HG03139 (cell line): ENCODE results near the gene OPA1.
"Not testable (repeated sequence)": the region's sequence is repeated elsewhere in the genome, so short reads cannot be mapped to it uniquely, and the experiment has no call there.

ENCODE experiments used
- ATAC-seq: cut with Tn5 transposase; IDR thresholded peaks from one replicate; pipeline ENCODE4 v1.9.1; 2021; ENCODE audit not compliant: unreplicated experiment

The OPA1 gene

DNA sequence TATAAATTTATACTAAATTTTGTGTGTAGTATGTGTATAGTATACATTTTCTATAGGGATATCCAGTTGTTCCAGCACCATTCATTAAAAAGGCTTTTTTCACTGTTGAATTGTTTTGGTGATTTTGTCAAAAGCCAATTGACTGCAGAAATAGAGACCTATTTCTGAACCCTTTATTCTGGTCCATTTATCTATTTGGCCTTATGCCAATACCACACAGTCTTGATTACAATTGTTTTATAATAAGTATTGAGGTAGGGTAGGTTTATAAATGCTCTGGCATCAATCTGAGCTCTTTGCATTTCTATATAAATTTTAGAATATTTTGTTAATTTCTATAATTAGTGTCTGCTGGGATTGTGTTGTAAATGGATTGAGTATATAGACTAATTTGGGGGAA is 6.5 kb upstream of the OPA1 start:
- ATAC-seq, result no peak

DNA sequence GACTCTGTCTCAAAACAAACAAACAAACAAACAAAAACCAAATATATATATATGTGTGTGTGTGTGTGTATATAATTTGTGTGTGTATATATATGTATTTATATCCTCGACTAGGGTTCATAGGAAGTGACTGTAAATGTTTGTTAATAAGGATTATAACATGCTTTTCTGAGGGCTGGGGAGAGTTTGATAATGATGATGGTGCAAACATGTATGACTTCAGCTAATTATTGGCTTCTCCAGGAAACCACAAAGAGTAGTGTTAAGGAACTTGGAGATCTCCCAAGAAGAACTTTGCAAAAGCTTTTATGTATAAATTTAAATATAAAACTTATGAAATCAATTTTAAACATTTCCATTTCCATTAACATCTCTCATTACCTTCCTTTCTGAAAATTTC is 3.9 kb upstream of the OPA1 start:
- ATAC-seq, result no peak

DNA sequence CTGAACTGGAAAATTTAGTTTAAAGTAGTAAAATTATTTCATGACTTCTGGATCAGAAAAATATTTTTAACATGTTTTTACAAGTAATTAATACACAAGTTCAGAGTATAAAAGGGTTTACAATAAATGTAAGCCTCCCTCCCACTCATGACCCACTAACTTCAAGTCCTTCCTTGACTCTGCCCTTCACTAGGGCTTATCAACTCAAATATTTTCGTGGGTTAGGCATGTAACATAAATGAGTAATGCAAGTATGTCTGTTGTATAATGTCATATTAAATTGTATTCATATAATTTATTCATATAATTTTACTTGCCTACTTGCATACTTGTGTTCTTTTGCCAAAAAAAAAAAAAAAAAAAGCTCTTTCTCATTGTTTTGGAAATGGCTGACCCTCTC is 3.4 kb upstream of the OPA1 start:
- no peak for ATAC-seq

GRCh38 chr3:193590088-193590856 is 2.7 kb upstream of the OPA1 start:
- no peak for ATAC-seq

DNA sequence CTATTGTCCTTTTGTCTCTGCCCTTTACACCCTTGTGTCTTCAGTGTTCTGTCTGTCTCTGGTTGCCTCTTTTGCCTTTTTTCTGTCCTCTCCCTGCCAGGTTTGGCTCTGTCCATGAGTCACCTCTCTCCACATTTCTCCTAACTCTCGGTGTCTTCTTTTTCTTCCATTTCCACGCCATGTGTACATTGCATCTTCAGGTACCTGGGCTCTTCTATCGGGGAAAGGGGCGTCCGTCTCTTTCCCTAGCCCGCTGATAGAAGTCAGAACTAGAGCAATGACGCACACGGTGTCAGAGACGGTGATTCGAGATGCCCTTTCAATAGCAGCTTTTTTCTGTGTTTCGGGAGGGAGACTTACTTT is 641 bp downstream of the OPA1 start:
- peak; percentile 24 for ATAC-seq

GRCh38 chr3:193594946-193595689 is 2.1 kb downstream of the OPA1 start:
- ATAC-seq, result no peak

DNA sequence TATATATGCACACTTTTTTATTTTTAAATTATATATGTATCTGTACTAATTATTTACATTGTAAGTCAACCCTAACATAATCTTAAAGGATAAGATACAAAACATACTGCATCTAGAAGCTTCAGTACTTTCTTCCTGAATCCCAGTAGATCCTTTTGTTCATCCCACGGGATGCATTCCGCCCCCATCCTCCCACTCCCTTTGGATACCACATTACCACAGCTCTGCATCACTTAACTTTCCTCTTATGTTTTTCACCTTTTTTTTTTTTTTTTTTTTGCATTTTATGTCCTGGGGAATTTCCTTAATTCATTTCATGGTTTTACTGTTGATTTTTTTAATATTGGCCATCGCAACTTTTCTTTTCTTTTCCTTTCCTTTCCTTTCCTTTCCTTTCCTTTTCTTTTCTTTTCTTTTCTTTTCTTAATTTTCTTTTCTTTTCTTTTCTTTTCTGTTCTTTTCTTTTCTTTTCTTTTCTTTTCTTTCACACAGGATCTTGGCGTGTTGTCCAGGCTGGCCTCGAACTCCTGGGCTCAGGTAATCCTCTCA is 3.0 kb downstream of the OPA1 start:
- no peak for ATAC-seq

GRCh38 chr3:193598202-193598601 is 5.2 kb downstream of the OPA1 start:
- no peak for ATAC-seq

DNA sequence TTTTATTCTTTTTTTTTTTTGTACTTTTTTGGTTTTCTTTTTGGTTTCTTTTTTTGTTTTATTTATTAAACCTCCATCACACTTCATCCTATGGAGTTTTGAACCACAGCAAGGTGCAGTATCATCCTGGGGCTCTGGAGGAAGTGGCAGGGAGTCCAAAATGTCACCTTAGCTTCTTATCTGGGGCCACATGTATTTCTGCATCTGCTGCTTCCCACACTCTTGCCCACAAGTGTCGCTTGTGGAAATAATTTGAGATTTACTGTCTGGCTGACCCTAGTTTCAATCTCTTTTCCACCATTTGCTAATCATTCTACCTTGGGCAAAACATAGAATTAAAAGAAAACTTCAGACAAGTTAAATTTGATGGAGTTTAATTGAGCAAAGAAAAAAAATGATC is 6.4 kb downstream of the OPA1 start:
- ATAC-seq, result no peak

DNA sequence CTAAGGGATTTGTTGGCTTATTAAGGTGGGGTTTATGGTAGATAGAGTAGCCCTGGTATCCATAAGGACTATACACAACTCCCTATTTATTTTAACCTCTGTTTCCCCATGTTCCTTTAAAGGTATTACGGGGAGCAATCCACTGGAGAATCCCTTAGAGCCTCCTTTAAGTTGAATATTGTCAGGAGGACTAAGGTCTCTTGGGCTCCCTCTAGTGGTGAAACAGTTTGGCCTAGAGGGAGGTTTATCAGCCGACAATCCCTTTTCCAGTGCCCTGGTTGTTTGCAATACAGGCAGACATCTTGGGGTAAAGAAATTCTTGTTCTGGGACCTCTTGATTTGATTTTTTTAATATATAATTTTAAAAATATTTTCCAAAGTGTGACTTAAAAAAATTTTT is 12.9 kb downstream of the OPA1 start:
- ATAC-seq, result no peak

DNA sequence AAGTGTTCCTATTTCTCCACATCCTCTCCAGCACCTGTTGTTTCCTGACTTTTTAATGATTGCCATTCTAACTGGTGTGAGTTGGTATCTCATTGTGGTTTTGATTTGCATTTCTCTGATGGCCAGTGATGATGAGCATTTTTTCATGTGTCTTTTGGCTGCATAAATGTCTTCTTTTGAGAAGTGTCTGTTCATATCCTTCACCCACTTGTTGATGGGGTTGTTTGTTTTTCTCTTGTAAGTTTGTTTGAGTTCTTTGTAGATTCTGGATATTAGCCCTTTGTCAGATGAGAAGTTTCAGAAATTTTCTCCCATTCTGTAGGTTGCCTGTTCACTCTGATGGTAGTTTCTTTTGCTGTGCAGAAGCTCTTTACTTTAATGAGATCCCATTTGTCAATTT is 13.9 kb downstream of the OPA1 start:
- ATAC-seq, result not testable (repeated sequence)

GRCh38 chr3:193610516-193610915 is 17.5 kb downstream of the OPA1 start:
- ATAC-seq, result not testable (repeated sequence)

- ATAC-seq, result no peak
Observed at GRCh38 chr3:193614430-193614829, 21.4 kb downstream of the OPA1 start.

- no peak for ATAC-seq
Observed at GRCh38 chr3:193617628-193618027, 24.6 kb downstream of the OPA1 start.

GRCh38 chr3:193620057-193620456 is 27.0 kb downstream of the OPA1 start:
- no peak for ATAC-seq

DNA sequence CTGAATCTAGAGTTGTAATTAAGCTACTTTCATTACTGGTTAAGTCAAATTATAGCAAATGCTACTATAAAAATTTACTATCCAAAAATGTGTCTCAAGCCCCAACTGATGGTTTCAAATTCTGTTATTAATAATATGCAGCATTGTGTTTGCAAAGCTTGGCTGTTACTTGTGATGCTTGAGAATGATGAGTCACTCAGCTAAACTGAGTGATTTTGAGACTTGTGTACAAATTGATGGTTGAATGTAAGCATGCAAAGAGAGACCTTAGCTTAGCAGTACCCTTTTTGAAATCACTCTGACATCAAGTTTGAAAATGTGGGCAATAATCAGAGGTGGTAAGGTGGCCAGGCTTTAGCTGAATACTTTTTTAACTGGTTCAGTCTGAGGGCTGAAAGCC is 27.6 kb downstream of the OPA1 start:
- peak; percentile 74 for ATAC-seq

DNA sequence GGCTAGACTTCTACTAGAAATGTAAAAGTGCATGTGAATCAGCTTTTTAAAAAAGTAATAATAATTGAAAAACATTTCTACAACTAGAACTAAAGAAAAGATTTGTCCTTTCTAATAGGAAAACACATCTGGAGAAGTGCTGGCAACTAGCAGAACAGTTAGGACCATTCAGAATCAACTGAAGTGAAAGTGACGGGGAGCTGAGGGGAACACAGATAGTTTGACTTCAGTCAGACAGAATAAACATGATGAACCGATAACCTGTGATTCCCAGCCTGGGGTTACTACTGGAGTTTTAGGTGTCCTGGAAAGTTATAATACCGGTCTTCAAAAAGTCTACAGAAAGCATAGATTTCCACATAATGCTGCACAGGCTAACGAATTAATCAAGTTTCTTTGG is 28.1 kb downstream of the OPA1 start:
- ATAC-seq, result no peak

DNA sequence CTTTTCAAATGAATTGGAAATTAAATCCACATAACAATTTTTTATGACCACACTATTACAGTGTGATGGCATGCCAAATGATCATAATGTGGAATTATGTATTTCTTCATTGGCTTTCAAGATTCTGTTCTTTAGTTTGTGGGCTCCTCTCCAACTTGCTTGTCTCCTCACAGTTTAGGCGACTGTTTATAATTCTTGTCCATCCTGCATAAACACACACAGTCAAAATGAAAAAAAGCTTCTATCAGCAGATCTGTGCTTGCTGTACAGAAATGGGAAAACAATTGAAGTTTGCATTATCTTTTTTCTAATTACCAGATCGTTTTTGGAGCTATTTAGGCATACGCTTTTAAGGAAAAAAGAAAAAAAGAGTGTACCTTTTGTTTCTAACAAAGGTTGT is 37.0 kb downstream of the OPA1 start:
- no peak for ATAC-seq

GRCh38 chr3:193637831-193638230 is 44.8 kb downstream of the OPA1 start:
- ATAC-seq, result no peak

DNA sequence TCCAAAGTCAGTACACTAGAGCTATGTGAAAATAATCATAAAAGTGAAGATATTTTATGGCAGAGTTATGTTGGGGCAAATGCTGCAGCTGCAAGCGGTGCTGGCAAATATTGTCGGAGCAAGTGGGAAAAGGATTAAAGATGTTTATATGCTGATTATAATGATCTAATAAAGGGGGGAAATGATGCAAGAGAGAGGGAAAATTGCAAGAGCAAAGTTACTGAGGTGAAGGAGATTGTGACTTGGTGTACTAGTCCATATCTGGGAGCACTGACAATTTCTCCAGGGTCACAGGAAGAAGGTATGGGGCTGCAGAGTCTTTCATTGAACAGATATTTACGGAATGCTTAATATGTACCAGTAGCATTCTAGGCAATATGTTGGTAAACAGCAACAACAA is 45.8 kb downstream of the OPA1 start:
- no peak for ATAC-seq

DNA sequence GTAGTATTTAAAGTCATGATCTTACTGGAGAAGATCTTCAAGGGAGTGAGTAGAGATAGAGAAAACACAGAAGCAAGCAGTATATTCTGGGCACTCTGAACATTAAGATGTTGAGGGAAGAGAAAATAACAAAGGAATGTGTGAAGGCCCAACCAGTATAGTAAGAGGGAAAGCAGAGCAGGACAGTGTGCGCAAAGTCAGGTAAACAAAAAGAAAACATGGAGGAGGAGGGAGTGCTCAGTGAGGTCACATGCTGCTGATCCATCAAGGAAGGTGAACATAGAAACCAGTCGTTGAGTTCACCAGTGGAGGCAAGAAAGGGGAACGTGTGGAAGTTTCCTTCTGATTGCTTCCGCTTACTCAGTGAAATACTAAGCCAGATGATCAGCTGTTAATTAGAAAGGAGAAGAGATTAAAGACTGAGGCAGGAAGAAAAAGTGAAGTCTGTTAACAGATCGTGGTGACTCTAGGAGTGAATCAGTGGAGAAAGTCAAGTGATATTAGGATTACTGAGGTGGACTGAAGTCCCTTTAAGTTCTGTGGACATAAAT is 47.2 kb downstream of the OPA1 start:
- ATAC-seq, result no peak
